H9 (cell line): ENCODE measurements around the gene HDLBP. TPM values are rescaled to one million over a fixed set of nuclear protein-coding genes. Genes with fewer than 3 reads are reported as not detected.

Experiments
- DNase-seq: peaks from one replicate; pipeline ENCODE4 v3.0.0-alpha.2; 2017
- H2AFZ ChIP-seq: one replicate; pipeline ENCODE4 v1.6.1; 2013; ENCODE audit warnings: mild to moderate bottlenecking, low read length, control low read depth, moderate library complexity
- H2AK5ac ChIP-seq: 2 replicates; pipeline ENCODE4 v1.6.1; 2013; ENCODE audit warnings: low read length, control low read depth, mixed read lengths; ENCODE audit not compliant: insufficient read length
- H2BK120ac ChIP-seq: one replicate; pipeline ENCODE4 v1.6.1; 2013; ENCODE audit warnings: low read depth, mild to moderate bottlenecking, low read length, control low read depth, inconsistent platforms; ENCODE audit not compliant: poor library complexity, severe bottlenecking
- H2BK12ac ChIP-seq: 2 replicates; pipeline ENCODE4 v1.6.1; 2013; ENCODE audit warnings: low read length, control low read depth, mixed read lengths, low read depth; ENCODE audit not compliant: insufficient read length
- H2BK15ac ChIP-seq: 2 replicates; pipeline ENCODE4 v1.6.1; 2013; ENCODE audit warnings: low read depth, low read length, control low read depth
- H2BK20ac ChIP-seq: one replicate; pipeline ENCODE4 v1.6.1; 2013; ENCODE audit warnings: low read depth, mild to moderate bottlenecking, low read length, control low read depth, inconsistent platforms; ENCODE audit not compliant: poor library complexity, severe bottlenecking
- H2BK5ac ChIP-seq: 2 replicates; pipeline ENCODE4 v1.6.1; 2013; ENCODE audit warnings: low read length, control low read depth, mixed read lengths; ENCODE audit not compliant: insufficient read length
- H3K14ac ChIP-seq: 2 replicates; pipeline ENCODE4 v1.6.1; 2013; ENCODE audit warnings: low read length, control low read depth; ENCODE audit not compliant: insufficient read depth
- H3K18ac ChIP-seq: 2 replicates; pipeline ENCODE4 v1.6.1; 2013; ENCODE audit warnings: low read depth, mild to moderate bottlenecking, mixed read lengths, low read length, control low read depth; ENCODE audit not compliant: insufficient read length
- H3K23ac ChIP-seq: 2 replicates; pipeline ENCODE4 v1.6.1; 2013; ENCODE audit warnings: low read length, control low read depth, mixed read lengths, low read depth; ENCODE audit not compliant: insufficient read length
- H3K23me2 ChIP-seq: 2 replicates; pipeline ENCODE4 v1.6.1; 2013; ENCODE audit warnings: low read depth, mild to moderate bottlenecking, mixed read lengths, low read length, control low read depth; ENCODE audit not compliant: insufficient read length, poor library complexity, severe bottlenecking
- H3K27ac ChIP-seq: 2 replicates; pipeline ENCODE4 v1.5.1; 2013; ENCODE audit warnings: low read length, control low read depth, mixed read lengths, low read depth; ENCODE audit not compliant: insufficient read length
- H3K27me3 ChIP-seq: 2 replicates; pipeline ENCODE4 v1.6.1; 2013; ENCODE audit warnings: low read length, control low read depth, inconsistent platforms; ENCODE audit not compliant: insufficient read depth
- H3K4ac ChIP-seq: 2 replicates; pipeline ENCODE4 v1.6.1; 2013; ENCODE audit warnings: low read depth, mild to moderate bottlenecking, control low read depth, inconsistent platforms, low read length, moderate library complexity
- H3K4me1 ChIP-seq: 2 replicates; pipeline ENCODE4 v1.6.1; 2013; ENCODE audit warnings: low read length, control low read depth, inconsistent platforms; ENCODE audit not compliant: insufficient read depth
- H3K4me2 ChIP-seq: 2 replicates; pipeline ENCODE4 v1.6.1; 2013; ENCODE audit warnings: low read length, control low read depth, mixed read lengths; ENCODE audit not compliant: insufficient read length, insufficient read depth
- H3K56ac ChIP-seq: 2 replicates; pipeline ENCODE4 v1.6.1; 2013; ENCODE audit warnings: low read depth, mild to moderate bottlenecking, mixed read lengths, low read length, control low read depth; ENCODE audit not compliant: insufficient read length
- H3K79me1 ChIP-seq: 2 replicates; pipeline ENCODE4 v1.6.1; 2013; ENCODE audit warnings: low read depth, mild to moderate bottlenecking, moderate library complexity, low read length, control low read depth, inconsistent platforms; ENCODE audit not compliant: insufficient read depth, poor library complexity, severe bottlenecking
- H3K79me2 ChIP-seq: 2 replicates; pipeline ENCODE4 v1.6.1; 2013; ENCODE audit warnings: low read length, control low read depth, inconsistent platforms; ENCODE audit not compliant: insufficient read depth
- H3K9ac ChIP-seq: 2 replicates; pipeline ENCODE4 v1.6.1; 2013; ENCODE audit warnings: low read length, control low read depth, mixed read lengths; ENCODE audit not compliant: insufficient read length; ENCODE audit errors: extremely low read depth
- H3K9me3 ChIP-seq: one replicate; pipeline ENCODE4 v1.6.1; 2013; ENCODE audit warnings: low read depth, low read length, inconsistent platforms; ENCODE audit not compliant: control insufficient read depth
- H3T11ph ChIP-seq: one replicate; pipeline ENCODE4 v1.6.1; 2013; ENCODE audit warnings: mild to moderate bottlenecking, low read length, control low read depth, inconsistent platforms
- H4K20me1 ChIP-seq: one replicate; pipeline ENCODE4 v1.6.1; 2013; ENCODE audit not compliant: control insufficient read depth, insufficient read length, insufficient read depth
- H4K5ac ChIP-seq: 2 replicates; pipeline ENCODE4 v1.6.1; 2013; ENCODE audit warnings: low read depth, mild to moderate bottlenecking, mixed read lengths, low read length, control low read depth; ENCODE audit not compliant: insufficient read length
- H4K8ac ChIP-seq: replicated peaks from 2 replicates; pipeline ENCODE4 v1.6.1; 2013; ENCODE audit warnings: low read length, control low read depth, mixed read lengths, low read depth; ENCODE audit not compliant: insufficient read length
- H4K91ac ChIP-seq: 2 replicates; pipeline ENCODE4 v1.6.1; 2013; ENCODE audit warnings: low read depth, mild to moderate bottlenecking, moderate library complexity, mixed read lengths, low read length, control low read depth; ENCODE audit not compliant: insufficient read length
- H3K27ac Mint-ChIP-seq, 3 experiments: 2 replicates in 2 of 3; 3 replicates in 1 of 3; pipeline ENCODE4 v1.8.0; 2020 to 2021; ENCODE audit warnings: mixed read lengths in 3 of 3, mild to moderate bottlenecking in 1 of 3, moderate library complexity in 1 of 3
- H3K27me3 Mint-ChIP-seq: 2 replicates; pipeline ENCODE4 v1.8.0; 2021; ENCODE audit warnings: low read depth, mild to moderate bottlenecking, moderate library complexity, mixed read lengths
- H3K36me3 Mint-ChIP-seq, 3 experiments: 2 replicates in 2 of 3; 3 replicates in 1 of 3; pipeline ENCODE4 v1.8.0; 2020 to 2021; ENCODE audit warnings: low read depth in 3 of 3, mixed read lengths in 3 of 3; ENCODE audit not compliant: insufficient read depth in 1 of 3
- H3K4me1 Mint-ChIP-seq, 2 experiments: 2 replicates each; pipeline ENCODE4 v1.8.0; 2020; ENCODE audit warnings: mixed read lengths in 2 of 2
- H3K4me3 Mint-ChIP-seq, 2 experiments: 2 replicates in 1 of 2; 3 replicates in 1 of 2; pipeline ENCODE4 v1.8.0; 2020 to 2021; ENCODE audit warnings: mild to moderate bottlenecking in 2 of 2, mixed read lengths in 2 of 2, moderate library complexity in 1 of 2
- H3K9me3 Mint-ChIP-seq, 2 experiments: 2 replicates in 1 of 2; 3 replicates in 1 of 2; pipeline ENCODE4 v1.8.0; 2020; ENCODE audit warnings: mild to moderate bottlenecking in 2 of 2, mixed read lengths in 2 of 2, moderate library complexity in 1 of 2
- WGBS: extraction: QIAGEN DNeasy Blood & Tissue Kit; methylation state at CpG from one replicate; pipeline ENCODE4 v1.1.7; 2013; ENCODE audit warnings: missing lambda C conversion rate, low lambda C conversion rate, mixed read lengths; ENCODE audit not compliant: insufficient read length; ENCODE audit errors: extremely low coverage; 5-methylcytosine and 5-hydroxymethylcytosine counted together
- total RNA-seq: library from RNA; stranded (reverse); gene quantifications from 2 replicates; pipeline ENCODE4 v1.2.1, GENCODE V29; 2021
- TF ChIP-seq, protein P1 (sequence below): fragments of 200-600 bp; sonication (generic); conservative IDR thresholded peaks from 3 replicates; pipeline ENCODE4 v1.8.0; 2021; ENCODE audit warnings: antibody characterized with exemption, mild to moderate bottlenecking

The HDLBP gene
- total RNA-seq, 1 experiment from 2014 or later = 364 TPM

DNA sequence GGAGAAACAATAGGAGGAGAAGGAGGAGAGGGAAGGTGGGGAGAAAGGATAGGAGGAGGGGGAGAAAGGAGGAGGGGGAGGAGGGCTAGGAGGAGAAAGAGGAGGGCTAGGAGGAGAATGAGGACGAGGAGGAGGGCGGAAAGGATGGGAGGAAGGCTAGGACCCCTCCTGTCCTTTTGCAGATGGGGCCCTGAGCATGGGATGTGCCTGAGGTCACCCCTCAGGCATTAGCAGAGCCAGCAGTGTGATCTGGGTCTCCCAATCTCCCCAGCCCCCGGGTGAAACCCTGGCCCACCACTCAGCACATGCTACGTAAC is 127.6 kb downstream of the HDLBP start:
- Histone ChIP-seq H3K27me3 (no peaks in the 10 kb centered on the region), H3K9me3 (no peaks in the 10 kb centered on the region), H3K14ac (no peak overlapping the region), H2BK20ac (no peak overlapping the region), H3K27ac (no peak overlapping the region), H2AFZ (no peak overlapping the region), H3K4me1 (no peaks in the 10 kb centered on the region), H3K9ac (no peak overlapping the region), H3K4me2 (no peak overlapping the region), H3K18ac (no peak overlapping the region), H4K8ac (no peak overlapping the region), H3K23me2 (no peaks in the 10 kb centered on the region), H2BK120ac (no peak overlapping the region), H2AK5ac (no peak overlapping the region), H3K56ac (no peak overlapping the region), H3K79me1 (no peaks in the 10 kb centered on the region), H3K79me2 (no peaks in the 10 kb centered on the region), H4K5ac (no peak overlapping the region), H2BK15ac (no peak overlapping the region), H4K91ac (no peak overlapping the region), H3K23ac (no peak overlapping the region), H3K4ac (no peak overlapping the region), H4K20me1 (no peaks in the 10 kb centered on the region), H3T11ph (no peak overlapping the region), H2BK5ac (no peak overlapping the region), H2BK12ac (no peak overlapping the region)
- Mint-ChIP-seq H3K27ac (no peak overlapping the region), H3K9me3 (no peaks in the 10 kb centered on the region), H3K4me1 (peaks cover 8 to 13% of the 10 kb centered on the region in 2 experiments), H3K27me3 (no peaks in the 10 kb centered on the region; the same call in 1 of the 2 replicates), H3K36me3 (peaks cover 0 to 2% (median 0%) of the 10 kb centered on the region in 3 experiments; a peak in 1 of 7 replicates), H3K4me3 (no peak overlapping the region)
- TF ChIP-seq, protein P1, sequence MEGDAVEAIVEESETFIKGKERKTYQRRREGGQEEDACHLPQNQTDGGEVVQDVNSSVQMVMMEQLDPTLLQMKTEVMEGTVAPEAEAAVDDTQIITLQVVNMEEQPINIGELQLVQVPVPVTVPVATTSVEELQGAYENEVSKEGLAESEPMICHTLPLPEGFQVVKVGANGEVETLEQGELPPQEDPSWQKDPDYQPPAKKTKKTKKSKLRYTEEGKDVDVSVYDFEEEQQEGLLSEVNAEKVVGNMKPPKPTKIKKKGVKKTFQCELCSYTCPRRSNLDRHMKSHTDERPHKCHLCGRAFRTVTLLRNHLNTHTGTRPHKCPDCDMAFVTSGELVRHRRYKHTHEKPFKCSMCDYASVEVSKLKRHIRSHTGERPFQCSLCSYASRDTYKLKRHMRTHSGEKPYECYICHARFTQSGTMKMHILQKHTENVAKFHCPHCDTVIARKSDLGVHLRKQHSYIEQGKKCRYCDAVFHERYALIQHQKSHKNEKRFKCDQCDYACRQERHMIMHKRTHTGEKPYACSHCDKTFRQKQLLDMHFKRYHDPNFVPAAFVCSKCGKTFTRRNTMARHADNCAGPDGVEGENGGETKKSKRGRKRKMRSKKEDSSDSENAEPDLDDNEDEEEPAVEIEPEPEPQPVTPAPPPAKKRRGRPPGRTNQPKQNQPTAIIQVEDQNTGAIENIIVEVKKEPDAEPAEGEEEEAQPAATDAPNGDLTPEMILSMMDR = no peak
- DNase-seq = no peak
- WGBS = no CpG with 5 or more reads among the region's 4 CpGs
